ENCODE results near the gene NUP62CL.
"Not testable (repeated sequence)": the region's sequence is repeated elsewhere in the genome, so short reads cannot be mapped to it uniquely, and the experiment has no call there.

The NUP62CL gene

DNA sequence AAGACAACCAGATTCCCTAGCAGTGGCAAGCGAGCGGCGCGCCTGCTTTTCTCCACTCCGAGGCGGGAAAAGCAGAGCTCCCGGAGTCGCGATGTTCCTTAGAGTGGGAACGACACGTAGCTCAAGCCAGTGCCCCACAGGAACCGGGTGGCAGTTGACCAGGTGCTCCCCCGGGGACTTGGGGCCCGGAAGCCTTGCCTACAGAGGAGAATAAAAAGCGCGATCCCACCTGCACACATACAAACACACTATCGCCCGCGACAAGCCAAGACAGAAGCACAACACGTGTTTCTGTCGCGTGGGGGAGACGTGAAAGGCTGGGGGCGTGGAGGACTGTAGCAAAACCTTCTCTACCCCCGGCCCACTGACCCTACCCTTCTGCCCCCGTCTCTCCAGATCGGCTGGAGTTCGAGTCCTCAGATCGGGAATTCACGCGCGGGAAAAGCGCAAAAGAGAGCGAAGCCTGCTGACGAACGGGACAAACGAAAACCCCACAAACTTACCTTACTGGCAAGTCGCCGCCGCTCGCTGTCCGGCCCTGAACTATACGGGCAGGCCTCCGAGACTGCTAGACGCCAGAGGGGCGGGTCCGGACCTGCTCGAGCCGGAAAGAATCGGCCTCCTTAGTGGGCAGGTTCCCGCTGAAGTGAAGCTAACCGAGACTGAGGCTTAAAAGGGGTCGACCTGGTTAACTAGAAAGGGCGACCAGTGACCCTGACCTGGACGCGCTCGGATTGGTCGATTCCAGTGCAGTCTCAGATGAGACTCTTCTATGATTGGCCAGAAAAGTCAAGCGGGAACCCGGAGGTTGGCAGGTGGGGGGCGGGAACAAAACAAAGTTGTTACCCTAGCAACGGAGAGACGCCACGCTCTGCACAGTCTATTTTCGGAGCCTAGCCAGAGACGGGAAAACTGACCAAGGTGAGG, at the start of gene NUP62CL, which contains the start of gene DNAAF6:
NUP62CL (minus strand) TSS at position 664 of the 927 bp plus-strand sequence. CDS start 31,287 bp downstream, outside the sequence.
DNAAF6 (plus strand) TSS at position 842 of the 927 bp plus-strand sequence. CDS start 6,265 bp downstream, outside the sequence.
- DNase-seq: peak; percentile 54

DNA sequence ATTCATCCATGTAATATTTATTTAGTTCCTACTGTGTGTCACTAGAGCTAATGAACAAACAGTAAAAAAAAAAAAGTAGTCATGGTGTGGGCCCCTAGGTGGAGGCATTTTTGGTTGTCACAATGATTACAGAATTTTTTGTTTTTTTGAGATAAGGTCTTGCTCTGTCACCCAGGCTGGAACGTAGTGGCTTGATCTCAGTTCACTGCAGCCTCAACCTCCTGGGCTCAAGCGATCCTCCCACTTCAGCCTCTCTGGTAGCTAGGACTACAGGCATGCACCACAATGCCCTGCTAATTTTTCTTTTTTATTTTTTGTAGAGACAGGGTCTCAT, 22.2 kb upstream of the NUP62CL start:
- no peak for DNase-seq

- peak; percentile 48 for DNase-seq
Measured at GRCh38 chrX:107227780-107228485, 21.7 kb upstream of the NUP62CL start.

DNA sequence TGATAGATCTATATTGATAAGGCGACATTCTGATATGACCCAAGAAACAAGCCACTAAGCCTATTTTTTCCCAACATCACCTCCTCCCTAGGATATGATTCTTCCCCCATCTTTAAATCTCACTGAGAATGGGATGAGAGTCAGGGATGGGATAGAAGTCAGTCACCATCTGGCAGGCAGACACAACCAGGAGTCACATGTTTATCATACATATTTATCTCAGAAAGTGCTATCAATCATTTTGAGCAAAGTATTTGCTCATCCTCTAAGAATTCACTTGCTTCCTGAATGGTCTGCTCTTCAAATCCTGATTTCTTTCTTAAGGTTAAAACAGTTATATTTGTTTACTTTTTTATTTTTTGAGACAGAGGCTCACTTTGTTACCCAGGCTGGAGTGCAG, 20.5 kb upstream of the NUP62CL start:
- DNase-seq: no peak

DNA sequence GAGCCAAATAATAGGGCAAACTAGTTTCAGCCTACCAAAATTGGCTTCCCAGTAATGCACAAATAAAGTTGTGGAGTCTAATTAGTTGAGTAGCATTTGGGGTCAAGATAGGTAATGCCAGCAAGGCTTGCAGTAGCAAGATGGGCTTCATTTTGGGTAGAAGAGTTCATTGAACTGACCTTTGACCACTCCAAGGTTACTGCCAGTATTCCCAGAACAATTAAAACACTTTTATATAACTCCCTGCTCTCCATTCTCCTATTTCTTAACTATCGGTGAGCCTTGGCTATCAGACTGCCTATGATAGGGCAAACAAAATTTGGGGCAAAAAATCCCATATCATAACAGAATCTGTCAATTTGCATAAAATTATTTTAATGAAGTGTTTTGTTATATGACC, 7.2 kb upstream of the NUP62CL start:
- no peak for DNase-seq

GRCh38 chrX:107207943-107208342, 1.7 kb upstream of the NUP62CL start:
- DNase-seq: no peak

GRCh38 chrX:107207089-107207488, 856 bp upstream of the NUP62CL start:
- no peak for DNase-seq

DNA sequence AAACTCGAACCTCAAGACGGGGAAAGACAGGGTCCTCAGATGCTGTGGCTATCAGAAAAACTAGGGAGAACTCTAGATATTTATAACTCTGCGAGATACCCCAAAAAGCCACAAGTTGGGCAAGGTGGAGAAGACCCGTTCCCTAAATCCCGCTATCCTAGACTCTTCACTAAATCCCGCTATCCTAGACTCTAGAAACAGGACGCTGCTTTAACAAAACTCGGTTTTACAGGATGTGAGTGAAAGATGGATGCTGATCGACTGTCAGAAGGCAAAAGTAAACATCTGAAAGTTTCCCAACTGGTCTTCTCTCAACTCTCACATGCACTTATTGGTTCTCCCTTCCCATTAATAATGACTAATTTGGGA, 448 bp upstream of the NUP62CL start:
- DNase-seq: no peak

- no peak for DNase-seq
Measured at GRCh38 chrX:107204068-107204605, 2.1 kb downstream of the NUP62CL start.

DNA sequence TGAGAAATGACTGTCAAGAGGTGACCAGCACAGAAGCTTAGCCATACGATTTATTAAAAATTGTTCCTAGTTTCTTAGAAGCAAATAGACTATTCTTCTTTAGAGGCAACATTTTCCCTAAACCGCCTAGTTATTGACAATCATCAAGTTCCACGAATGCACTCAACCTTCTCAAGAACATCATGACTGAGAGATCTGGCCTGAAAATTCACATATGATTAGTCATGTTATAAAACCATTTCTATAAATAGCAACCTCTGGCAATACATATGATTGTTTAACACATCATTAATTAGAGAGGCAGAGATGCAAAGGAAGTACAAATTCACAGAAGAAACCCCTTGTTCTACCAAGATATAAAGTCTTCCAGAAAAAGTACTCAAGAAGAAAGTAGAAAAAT, 6.7 kb downstream of the NUP62CL start:
- DNase-seq: no peak

DNA sequence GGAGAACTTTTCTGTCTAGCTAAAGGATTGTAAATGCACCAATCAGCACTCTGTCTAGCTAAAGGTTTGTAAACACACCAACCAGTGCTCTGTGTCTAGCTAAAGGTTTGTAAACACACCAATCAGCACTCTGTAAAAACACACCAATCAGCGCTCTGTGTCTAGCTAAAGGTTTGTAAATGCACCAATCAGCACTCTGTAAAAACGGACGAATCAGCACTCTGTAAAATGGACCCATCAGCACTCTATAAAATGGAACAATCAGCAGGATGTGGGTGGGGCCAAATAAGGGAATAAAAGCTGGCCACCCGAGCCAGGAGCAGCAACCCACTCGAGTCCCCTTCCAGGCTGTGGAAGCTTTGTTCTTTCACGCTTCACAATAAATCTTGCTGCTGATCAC, 8.2 kb downstream of the NUP62CL start:
- not testable (repeated sequence) for DNase-seq

GRCh38 chrX:107197319-107197718, 8.9 kb downstream of the NUP62CL start:
- DNase-seq: no peak

GRCh38 chrX:107171369-107172102, 34.7 kb downstream of the NUP62CL start:
- DNase-seq: no peak

DNA sequence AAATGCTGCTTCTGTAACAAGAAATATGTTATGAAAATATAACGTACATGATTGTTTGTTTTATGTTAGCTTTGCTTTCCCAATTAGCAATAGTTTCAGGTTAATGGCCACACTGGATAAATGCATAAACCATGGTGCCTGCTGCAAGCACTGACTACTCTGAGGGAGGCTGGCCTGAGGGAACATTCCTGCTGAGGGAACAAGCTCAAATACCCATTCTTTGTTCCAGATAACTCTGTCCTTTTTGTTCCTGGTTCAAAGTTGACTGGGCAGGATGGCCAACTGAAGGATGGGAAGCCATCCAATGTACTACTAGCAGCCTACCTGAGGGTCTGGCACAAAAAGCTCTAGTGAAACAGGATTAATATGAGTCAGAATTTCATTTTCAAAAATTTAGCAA, 37.5 kb downstream of the NUP62CL start:
- no peak for DNase-seq

- peak; percentile 4 for DNase-seq
Measured at GRCh38 chrX:107168257-107168656, 38.0 kb downstream of the NUP62CL start.

- DNase-seq: no peak
Measured at GRCh38 chrX:107167163-107167921, 38.9 kb downstream of the NUP62CL start.

GRCh38 chrX:107157618-107158017, 48.6 kb downstream of the NUP62CL start:
- DNase-seq: not testable (repeated sequence)

GRCh38 chrX:107155621-107156430, 50.4 kb downstream of the NUP62CL start:
- not testable (repeated sequence) for DNase-seq

- DNase-seq: peak; percentile 44
Measured at GRCh38 chrX:107154787-107155620, 51.2 kb downstream of the NUP62CL start.

- no peak for DNase-seq
Measured at GRCh38 chrX:107153005-107153404, 53.2 kb downstream of the NUP62CL start.
